ENCODE data around the gene RBM6. TPM values are rescaled to one million over a fixed set of nuclear protein-coding genes. Genes with fewer than 3 reads are reported as not detected.
A peak's percentile ranks its signal among the peaks of the same experiment; 100 is the strongest.
"Not testable (repeated sequence)": the region's sequence is repeated elsewhere in the genome, so short reads cannot be mapped to it uniquely, and the experiment has no call there.

Gene RBM6
- total and polyA plus RNA-seq, 7 experiments from 2014 or later: 29.6 to 208 (median 149) TPM

- H3K27me3 ChIP-seq (ENCODE audit: control insufficient read depth in 2 of 2, insufficient read depth in 2 of 2, low read length in 2 of 2): no peaks in the 10 kb centered on the region
- Mint-ChIP-seq H3K4me1 (peaks cover 0 to 8% (median 0%) of the 10 kb centered on the region in 7 donors), H3K9me3 (no peaks in the 10 kb centered on the region), H3K4me3 (no peak overlapping the region), H3K27me3 (no peaks in the 10 kb centered on the region), H3K27ac (peak overlapping the region in 2 of 9 donors; percentile 29 to 33), H3K36me3 (peaks cover 7 to 41% (median 23%) of the 10 kb centered on the region in 5 donors)
- peaks cover 5 to 69% (median 9%) of the 10 kb centered on the region in 3 experiments for H3K36me3 ChIP-seq (ENCODE audit: control insufficient read depth in 2 of 3, insufficient read depth in 3 of 3, low read length in 3 of 3)
- H3K9me3 ChIP-seq (ENCODE audit: control insufficient read depth in 2 of 3, low read length in 3 of 3): no peaks in the 10 kb centered on the region
- no peaks in the 10 kb centered on the region for H3K4me1 ChIP-seq (ENCODE audit: control insufficient read depth in 2 of 2, insufficient read depth in 2 of 2, low read length in 2 of 2)
- ATAC-seq (no peak), DNase-seq (no peak)
- CTCF ChIA-PET: no interaction called here
- no peak overlapping the region for H3K27ac ChIP-seq (ENCODE audit: low read depth, low read length)
- intact Hi-C loops (cut with micrococcal nuclease): no loop called here
- POLR2A ChIA-PET: no interaction called here
- no peak overlapping the region for H3K4me3 ChIP-seq (ENCODE audit: low read length)
Observed at GRCh38 chr3:50050361-50050760, 110.4 kb downstream of the RBM6 start.

GRCh38 chr3:50057756-50058155 lies 117.8 kb downstream of the RBM6 start:
- Mint-ChIP-seq H3K4me3 (no peak overlapping the region), H3K27me3 (no peaks in the 10 kb centered on the region)

GRCh38 chr3:50068134-50068533 lies 128.2 kb downstream of the RBM6 start:
- H3K27ac ChIP-seq (ENCODE audit: low read depth, low read length): no peak overlapping the region
- DNase-seq: no peak
- no peak overlapping the region for H3K4me3 ChIP-seq (ENCODE audit: low read length)
- H3K4me1 ChIP-seq (ENCODE audit: control insufficient read depth in 2 of 2, insufficient read depth in 2 of 2, low read length in 2 of 2): no peaks in the 10 kb centered on the region
- peaks cover 22 to 96% (median 53%) of the 10 kb centered on the region in 3 experiments for H3K36me3 ChIP-seq (ENCODE audit: control insufficient read depth in 2 of 3, insufficient read depth in 3 of 3, low read length in 3 of 3)
- H3K27me3 ChIP-seq (ENCODE audit: control insufficient read depth in 2 of 2, insufficient read depth in 2 of 2, low read length in 2 of 2): no peaks in the 10 kb centered on the region
- Mint-ChIP-seq H3K36me3 (peaks cover 22 to 56% (median 38%) of the 10 kb centered on the region in 5 donors), H3K9me3 (peaks cover 0 to 1% (median 0%) of the 10 kb centered on the region in 11 donors), H3K4me3 (no peak overlapping the region), H3K4me1 (no peaks in the 10 kb centered on the region), H3K27ac (peak overlapping the region in 4 of 9 donors; percentile 22 to 59 (median 34)), H3K27me3 (no peaks in the 10 kb centered on the region)
- POLR2A ChIA-PET: no interaction called here
- ATAC-seq: no peak
- CTCF ChIA-PET: interaction anchor here (0.6 kb wide), 1 partner anchor 211 kb away, joined by 3 read pairs; no protein-coding TSS in a partner anchor
- intact Hi-C loops (cut with micrococcal nuclease): no loop called here
- no peaks in the 10 kb centered on the region for H3K9me3 ChIP-seq (ENCODE audit: control insufficient read depth in 2 of 3, low read length in 3 of 3)

More at GRCh38 chr3:50057756-50058155, 117.8 kb downstream of the RBM6 start:
- CTCF ChIA-PET: no interaction called here
- Mint-ChIP-seq H3K27ac (peak overlapping the region in 3 of 9 donors; percentile 4 to 49 (median 38)), H3K4me1 (no peaks in the 10 kb centered on the region), H3K9me3 (no peaks in the 10 kb centered on the region), H3K36me3 (peaks cover 9 to 62% (median 39%) of the 10 kb centered on the region in 5 donors)
- no peaks in the 10 kb centered on the region for H3K27me3 ChIP-seq (ENCODE audit: control insufficient read depth in 2 of 2, insufficient read depth in 2 of 2, low read length in 2 of 2)
- DNase-seq: no peak
- H3K9me3 ChIP-seq (ENCODE audit: control insufficient read depth in 2 of 3, low read length in 3 of 3): no peaks in the 10 kb centered on the region
- intact Hi-C loops (cut with micrococcal nuclease): no loop called here
- H3K36me3 ChIP-seq (ENCODE audit: control insufficient read depth in 2 of 3, insufficient read depth in 3 of 3, low read length in 3 of 3): peaks cover 12 to 92% (median 20%) of the 10 kb centered on the region in 3 experiments
- POLR2A ChIA-PET: no interaction called here
- no peak overlapping the region for H3K27ac ChIP-seq (ENCODE audit: low read depth, low read length)
- no peaks in the 10 kb centered on the region for H3K4me1 ChIP-seq (ENCODE audit: control insufficient read depth in 2 of 2, insufficient read depth in 2 of 2, low read length in 2 of 2)
- ATAC-seq: no peak
- no peak overlapping the region for H3K4me3 ChIP-seq (ENCODE audit: low read length)

GRCh38 chr3:50078091-50078490 lies 138.1 kb downstream of the RBM6 start:
- peaks cover 3 to 13% (median 11%) of the 10 kb centered on the region in 7 donors for H3K4me1 Mint-ChIP-seq
- peaks cover 9 to 30% (median 17%) of the 10 kb centered on the region in 5 donors for H3K36me3 Mint-ChIP-seq
- CTCF ChIA-PET: no interaction called here
- peaks cover 0 to 1% (median 0%) of the 10 kb centered on the region in 11 donors for H3K9me3 Mint-ChIP-seq
- no peaks in the 10 kb centered on the region for H3K9me3 ChIP-seq (ENCODE audit: control insufficient read depth in 2 of 3, low read length in 3 of 3)
- DNase-seq: no peak
- no peak overlapping the region for H3K4me3 Mint-ChIP-seq
- H3K4me3 ChIP-seq (ENCODE audit: low read length): no peak overlapping the region
- intact Hi-C loops (cut with micrococcal nuclease): no loop called here
- H3K27ac Mint-ChIP-seq: peak overlapping the region in 8 of 9 donors; percentile 44 to 87 (median 73)
- no peak overlapping the region for H3K27ac ChIP-seq (ENCODE audit: low read depth, low read length)
- peaks cover 0 to 43% (median 0%) of the 10 kb centered on the region in 3 experiments for H3K36me3 ChIP-seq (ENCODE audit: control insufficient read depth in 2 of 3, insufficient read depth in 3 of 3, low read length in 3 of 3)
- peaks cover 4 to 12% of the 10 kb centered on the region in 2 donors for H3K4me1 ChIP-seq (ENCODE audit: control insufficient read depth in 2 of 2, insufficient read depth in 2 of 2, low read length in 2 of 2)
- H3K27me3 ChIP-seq (ENCODE audit: control insufficient read depth in 2 of 2, insufficient read depth in 2 of 2, low read length in 2 of 2): no peaks in the 10 kb centered on the region
- POLR2A ChIA-PET: interaction anchor here (1.0 kb wide), 1 partner anchor 22 kb away, joined by 4 read pairs; no protein-coding TSS in a partner anchor
- no peaks in the 10 kb centered on the region for H3K27me3 Mint-ChIP-seq
- no peak for ATAC-seq

- no peak overlapping the region for H3K27ac ChIP-seq (ENCODE audit: low read depth, low read length)
- H3K4me3 ChIP-seq (ENCODE audit: low read length): no peak overlapping the region
- ATAC-seq (no peak), DNase-seq (no peak)
- no peaks in the 10 kb centered on the region for H3K27me3 ChIP-seq (ENCODE audit: control insufficient read depth in 2 of 2, insufficient read depth in 2 of 2, low read length in 2 of 2)
- H3K9me3 Mint-ChIP-seq: no peaks in the 10 kb centered on the region
- no peak overlapping the region for H3K4me3 Mint-ChIP-seq
- peaks cover 9 to 25% (median 13%) of the 10 kb centered on the region in 5 donors for H3K36me3 Mint-ChIP-seq
- H3K27me3 Mint-ChIP-seq: no peaks in the 10 kb centered on the region
- H3K4me1 ChIP-seq (ENCODE audit: control insufficient read depth in 2 of 2, insufficient read depth in 2 of 2, low read length in 2 of 2): peaks cover 7 to 16% of the 10 kb centered on the region in 2 donors
- CTCF ChIA-PET: no interaction called here
- H3K4me1 Mint-ChIP-seq: peaks cover 7 to 17% (median 16%) of the 10 kb centered on the region in 7 donors
- H3K9me3 ChIP-seq (ENCODE audit: control insufficient read depth in 2 of 3, low read length in 3 of 3): no peaks in the 10 kb centered on the region
- POLR2A ChIA-PET: interaction anchor here (0.6 to 1.0 kb wide), 3 partner anchors 10 to 78 kb away, joined by 3 to 4 read pairs (median 3); partner anchors contain the start of gene RBM5
- H3K36me3 ChIP-seq (ENCODE audit: control insufficient read depth in 2 of 3, insufficient read depth in 3 of 3, low read length in 3 of 3): peaks cover 0 to 37% (median 0%) of the 10 kb centered on the region in 3 experiments
- peak overlapping the region in 8 of 9 donors; percentile 44 to 87 (median 73) for H3K27ac Mint-ChIP-seq
- intact Hi-C loops (cut with micrococcal nuclease): no loop called here
Observed at GRCh38 chr3:50078622-50079021, 138.7 kb downstream of the RBM6 start.

- H3K36me3 ChIP-seq (ENCODE audit: control insufficient read depth in 2 of 3, insufficient read depth in 3 of 3, low read length in 3 of 3); H3K27ac Mint-ChIP-seq; CTCF ChIA-PET; DNase-seq; H3K4me3 Mint-ChIP-seq; ATAC-seq; H3K9me3 ChIP-seq (ENCODE audit: control insufficient read depth in 2 of 3, low read length in 3 of 3); H3K36me3 Mint-ChIP-seq; H3K9me3 Mint-ChIP-seq; H3K27me3 ChIP-seq (ENCODE audit: control insufficient read depth in 2 of 2, insufficient read depth in 2 of 2, low read length in 2 of 2); POLR2A ChIA-PET; H3K27ac ChIP-seq (ENCODE audit: low read depth, low read length); H3K4me3 ChIP-seq (ENCODE audit: low read length); H3K27me3 Mint-ChIP-seq: not testable (repeated sequence)
- intact Hi-C loops (cut with micrococcal nuclease): loop anchor here in 1 of 2 donors (5.0 to 10.0 kb wide), 3 partner anchors 210 to 670 kb away; partner anchors contain the start of genes C3orf18, HEMK1, HYAL3 and IFRD2
- peaks cover 7 to 20% of the 10 kb centered on the region in 2 donors for H3K4me1 ChIP-seq (ENCODE audit: control insufficient read depth in 2 of 2, insufficient read depth in 2 of 2, low read length in 2 of 2)
- peaks cover 13 to 26% (median 21%) of the 10 kb centered on the region in 7 donors for H3K4me1 Mint-ChIP-seq
Observed at GRCh38 chr3:50084951-50085350, 145.0 kb downstream of the RBM6 start.
